Measurements from ENCODE around the gene NTSR1. TPM values are rescaled to one million over a fixed set of nuclear protein-coding genes. Genes with fewer than 3 reads are reported as not detected.
A peak's percentile ranks its signal among the peaks of the same experiment; 100 is the strongest.

The NTSR1 gene
- total RNA-seq, 1 experiment from 2014 or later: 15.0 TPM

- no peak for DNase-seq (ENCODE audit: low read depth)
Measured at GRCh38 chr20:62709537-62709905, 885 bp downstream of the NTSR1 start.

- no peak for DNase-seq (ENCODE audit: low read depth)
Measured at GRCh38 chr20:62710221-62710885, 1.7 kb downstream of the NTSR1 start.

GRCh38 chr20:62710886-62711702, 2.5 kb downstream of the NTSR1 start:
- DNase-seq (ENCODE audit: low read depth): peak; percentile 86

- peak; percentile 66 for DNase-seq (ENCODE audit: low read depth)
Measured at GRCh38 chr20:62711703-62712101, 3.1 kb downstream of the NTSR1 start.

GRCh38 chr20:62712606-62713005, 4.0 kb downstream of the NTSR1 start:
- no peak for DNase-seq (ENCODE audit: low read depth)

- no peak for DNase-seq (ENCODE audit: low read depth)
Measured at GRCh38 chr20:62714006-62714405, 5.4 kb downstream of the NTSR1 start.

- no peak for DNase-seq (ENCODE audit: low read depth)
Measured at GRCh38 chr20:62714799-62715198, 6.2 kb downstream of the NTSR1 start.

GRCh38 chr20:62715201-62715600, 6.6 kb downstream of the NTSR1 start:
- no peak for DNase-seq (ENCODE audit: low read depth)

GRCh38 chr20:62716198-62716940, 7.7 kb downstream of the NTSR1 start:
- DNase-seq (ENCODE audit: low read depth): peak; percentile 70

- no peak for DNase-seq (ENCODE audit: low read depth)
Measured at GRCh38 chr20:62716941-62717310, 8.3 kb downstream of the NTSR1 start.

- peak; percentile 56 for DNase-seq (ENCODE audit: low read depth)
Measured at GRCh38 chr20:62717933-62718332, 9.3 kb downstream of the NTSR1 start.

- no peak for DNase-seq (ENCODE audit: low read depth)
Measured at GRCh38 chr20:62718546-62718945, 9.9 kb downstream of the NTSR1 start.

- peak; percentile 61 for DNase-seq (ENCODE audit: low read depth)
Measured at GRCh38 chr20:62719250-62719935, 10.8 kb downstream of the NTSR1 start.

- DNase-seq (ENCODE audit: low read depth): peak; percentile 66
Measured at GRCh38 chr20:62721511-62722370, 13.1 kb downstream of the NTSR1 start.

GRCh38 chr20:62722627-62723026, 14.0 kb downstream of the NTSR1 start:
- no peak for DNase-seq (ENCODE audit: low read depth)

GRCh38 chr20:62723351-62723750, 14.7 kb downstream of the NTSR1 start:
- peak; percentile 95 for DNase-seq (ENCODE audit: low read depth)

GRCh38 chr20:62723768-62724450, 15.3 kb downstream of the NTSR1 start:
- DNase-seq (ENCODE audit: low read depth): no peak

- peak; percentile 86 for DNase-seq (ENCODE audit: low read depth)
Measured at GRCh38 chr20:62724692-62725595, 16.3 kb downstream of the NTSR1 start.

- no peak for DNase-seq (ENCODE audit: low read depth)
Measured at GRCh38 chr20:62725596-62726268, 17.1 kb downstream of the NTSR1 start.

Measured in RPMI7951 (cell line).